HEK293 (cell line): ENCODE measurements around the gene CD2BP2.

Source experiments
- CTCF ChIA-PET: fragments of 350-600 bp; formaldehyde crosslinking; extraction: SDS; loops from one replicate; lab custom pipeline; 2021; ENCODE audit warnings: antibody characterized with exemption; lab: Yijun Ruan, JAX
- POLR2A ChIA-PET: fragments of 300-600 bp; formaldehyde crosslinking; extraction: SDS; loops from one replicate; lab custom pipeline; 2020; ENCODE audit warnings: antibody characterized with exemption, inconsistent platforms; lab: Yijun Ruan, JAX
- H3K27ac ChIP-seq: fragments of 200-500 bp; sonication (Bioruptor generic); 2 replicates; pipeline ENCODE4 v1.5.1; 2014; ENCODE audit warnings: low read depth, low read length, control low read depth, inconsistent platforms; ENCODE audit errors: extremely low read depth
- H3K36me3 ChIP-seq, 2 experiments: fragments of 200-500 bp in 1 of 2; sonication (Bioruptor generic) in 1 of 2; 1 replicate in 1 of 2; 2 replicates in 1 of 2; pipeline ENCODE4 v1.5.1; 2014 to 2017; ENCODE audit warnings: inconsistent platforms in 2 of 2, low read length in 2 of 2; ENCODE audit not compliant: control insufficient read depth in 2 of 2, insufficient read depth in 1 of 2
- H3K4me1 ChIP-seq: fragments of 200-500 bp; sonication (Bioruptor generic); 2 replicates; pipeline ENCODE4 v1.5.1; 2014; ENCODE audit warnings: mild to moderate bottlenecking, low read length, inconsistent platforms; ENCODE audit not compliant: control insufficient read depth, insufficient read depth
- H3K4me3 ChIP-seq: 2 replicates; pipeline ENCODE4 v1.5.1; 2011; ENCODE audit warnings: low read depth, mild to moderate bottlenecking, control low read depth, low read length, moderate library complexity
- H3K9me3 ChIP-seq: fragments of 200-500 bp; sonication (Bioruptor generic); 2 replicates; pipeline ENCODE4 v1.5.1; 2014; ENCODE audit warnings: low read depth, low read length, inconsistent platforms; ENCODE audit not compliant: control insufficient read depth, insufficient read depth
- GLIS1 ChIP-seq: fragments of 450-650 bp; formaldehyde crosslinking; IDR thresholded peaks from 2 replicates; pipeline ENCODE4 v1.5.1; 2016; ENCODE audit warnings: missing biosample characterization, missing genetic modification characterization
- GLIS2 ChIP-seq: fragments of 450-650 bp; formaldehyde crosslinking; IDR thresholded peaks from 2 replicates; pipeline ENCODE4 v1.5.1; 2016; ENCODE audit warnings: missing biosample characterization, missing genetic modification characterization
- IKZF3 ChIP-seq: fragments of 450-650 bp; IDR thresholded peaks from 2 replicates; pipeline ENCODE4 v1.5.0; 2018; ENCODE audit warnings: missing biosample characterization, mild to moderate bottlenecking, missing genetic modification characterization, moderate library complexity
- PRDM4 ChIP-seq: fragments of 450-650 bp; formaldehyde crosslinking; IDR thresholded peaks from 2 replicates; pipeline ENCODE4 v1.5.1; 2017; ENCODE audit warnings: missing biosample characterization, missing genetic modification characterization
- SCRT2 ChIP-seq: fragments of 450-650 bp; formaldehyde crosslinking; IDR thresholded peaks from 2 replicates; pipeline ENCODE4 v1.5.1; 2016; ENCODE audit warnings: missing biosample characterization, missing genetic modification characterization
- TRIM28 ChIP-seq: IDR thresholded peaks from 2 replicates; pipeline ENCODE4 v1.6.1; 2011; ENCODE audit warnings: low read length, control low read depth, borderline replicate concordance
- ZBTB11 ChIP-seq: fragments of 450-650 bp; formaldehyde crosslinking; conservative IDR thresholded peaks from 2 replicates; pipeline ENCODE4 v1.5.1; 2016; ENCODE audit warnings: low read depth, missing biosample characterization, missing genetic modification characterization
- ZBTB48 ChIP-seq: fragments of 450-650 bp; formaldehyde crosslinking; IDR thresholded peaks from 2 replicates; pipeline ENCODE4 v1.5.1; 2016; ENCODE audit warnings: missing biosample characterization, missing genetic modification characterization
- ZNF341 ChIP-seq: fragments of 450-650 bp; formaldehyde crosslinking; IDR thresholded peaks from 2 replicates; pipeline ENCODE4; 2016; ENCODE audit warnings: low read depth, missing biosample characterization, missing genetic modification characterization
- ZNF366 ChIP-seq: fragments of 450-650 bp; formaldehyde crosslinking; conservative IDR thresholded peaks from 2 replicates; pipeline ENCODE4 v1.5.1; 2016; ENCODE audit warnings: missing biosample characterization, missing genetic modification characterization
- ZNF398 ChIP-seq: fragments of 450-650 bp; formaldehyde crosslinking; IDR thresholded peaks from 2 replicates; pipeline ENCODE4 v1.5.1; 2017; ENCODE audit warnings: missing biosample characterization, missing genetic modification characterization
- ZNF423 ChIP-seq: fragments of 450-650 bp; formaldehyde crosslinking; IDR thresholded peaks from 2 replicates; pipeline ENCODE4 v1.5.1; 2016; ENCODE audit warnings: missing biosample characterization, missing genetic modification characterization
- ZNF449 ChIP-seq: fragments of 450-650 bp; formaldehyde crosslinking; IDR thresholded peaks from 2 replicates; pipeline ENCODE4 v1.5.1; 2017; ENCODE audit warnings: missing biosample characterization, mild to moderate bottlenecking, missing genetic modification characterization, moderate library complexity
- ZNF521 ChIP-seq: fragments of 450-650 bp; formaldehyde crosslinking; IDR thresholded peaks from 2 replicates; pipeline ENCODE4 v1.5.1; 2017; ENCODE audit warnings: missing biosample characterization, mild to moderate bottlenecking, missing genetic modification characterization
- ZNF600 ChIP-seq: fragments of 450-650 bp; formaldehyde crosslinking; IDR thresholded peaks from 2 replicates; pipeline ENCODE4 v1.5.1; 2016; ENCODE audit warnings: missing biosample characterization, missing genetic modification characterization
- TF ChIP-seq, protein P1 (sequence below): fragments of 450-650 bp; formaldehyde crosslinking; IDR thresholded peaks from 2 replicates; pipeline ENCODE4 v1.5.1; 2016; ENCODE audit warnings: missing biosample characterization, missing genetic modification characterization

CD2BP2 gene

GRCh38 chr16:30368122-30368791 is 13.1 kb upstream of the CD2BP2 start (continued):
- TF ChIP-seq ZNF449 (tag by site-specific recombination) (no peak), ZNF341 (tag by site-specific recombination) (0 out of 2 replicates have a peak, but pooled peaks have one; percentile 22), IKZF3 (peak; percentile 63), GLIS1 (tag by site-specific recombination) (peak; percentile 88), ZNF366 (peak; percentile 60; the same call in 1 of the 2 replicates), TRIM28 (peak; percentile 18; the same call in 1 of the 2 replicates), ZNF398 (tag by site-specific recombination) (peak; percentile 88), ZNF600 (peak; percentile 27; the same call in 1 of the 2 replicates), ZBTB48 (peak; percentile 80), GLIS2 (tag by site-specific recombination) (peak; percentile 56), ZNF521 (tag by site-specific recombination) (no peak)
- TF ChIP-seq, protein P1, sequence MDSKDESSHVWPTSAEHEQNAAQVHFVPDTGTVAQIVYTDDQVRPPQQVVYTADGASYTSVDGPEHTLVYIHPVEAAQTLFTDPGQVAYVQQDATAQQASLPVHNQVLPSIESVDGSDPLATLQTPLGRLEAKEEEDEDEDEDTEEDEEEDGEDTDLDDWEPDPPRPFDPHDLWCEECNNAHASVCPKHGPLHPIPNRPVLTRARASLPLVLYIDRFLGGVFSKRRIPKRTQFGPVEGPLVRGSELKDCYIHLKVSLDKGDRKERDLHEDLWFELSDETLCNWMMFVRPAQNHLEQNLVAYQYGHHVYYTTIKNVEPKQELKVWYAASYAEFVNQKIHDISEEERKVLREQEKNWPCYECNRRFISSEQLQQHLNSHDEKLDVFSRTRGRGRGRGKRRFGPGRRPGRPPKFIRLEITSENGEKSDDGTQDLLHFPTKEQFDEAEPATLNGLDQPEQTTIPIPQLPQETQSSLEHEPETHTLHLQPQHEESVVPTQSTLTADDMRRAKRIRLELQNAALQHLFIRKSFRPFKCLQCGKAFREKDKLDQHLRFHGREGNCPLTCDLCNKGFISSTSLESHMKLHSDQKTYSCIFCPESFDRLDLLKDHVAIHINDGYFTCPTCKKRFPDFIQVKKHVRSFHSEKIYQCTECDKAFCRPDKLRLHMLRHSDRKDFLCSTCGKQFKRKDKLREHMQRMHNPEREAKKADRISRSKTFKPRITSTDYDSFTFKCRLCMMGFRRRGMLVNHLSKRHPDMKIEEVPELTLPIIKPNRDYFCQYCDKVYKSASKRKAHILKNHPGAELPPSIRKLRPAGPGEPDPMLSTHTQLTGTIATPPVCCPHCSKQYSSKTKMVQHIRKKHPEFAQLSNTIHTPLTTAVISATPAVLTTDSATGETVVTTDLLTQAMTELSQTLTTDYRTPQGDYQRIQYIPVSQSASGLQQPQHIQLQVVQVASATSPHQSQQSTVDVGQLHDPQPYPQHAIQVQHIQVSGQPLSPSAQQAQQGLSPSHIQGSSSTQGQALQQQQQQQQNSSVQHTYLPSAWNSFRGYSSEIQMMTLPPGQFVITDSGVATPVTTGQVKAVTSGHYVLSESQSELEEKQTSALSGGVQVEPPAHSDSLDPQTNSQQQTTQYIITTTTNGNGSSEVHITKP (tag by site-specific recombination): peak; percentile 88

GRCh38 chr16:30367349-30368009 is 12.4 kb upstream of the CD2BP2 start:
- Histone ChIP-seq H3K4me3 (peak overlapping the region; percentile 74), H3K36me3 (peaks cover 19 to 48% of the 10 kb centered on the region in 2 experiments; a peak in 2 of 3 replicates), H3K27ac (no peak overlapping the region; the same call in 1 of the 2 replicates), H3K9me3 (no peaks in the 10 kb centered on the region), H3K4me1 (peaks cover 7% of the 10 kb centered on the region)
- POLR2A ChIA-PET: interaction anchor here (0.6 to 4.0 kb wide), 2 partner anchors 12 to 40 kb away, joined by 3 to 32 read pairs; partner anchors contain the start of genes CD2BP2 and ZNF771
- no peak for TF ChIP-seq ZNF423 (tag by site-specific recombination)
- TF ChIP-seq PRDM4 (tag by site-specific recombination): no peak
- 0 out of 2 replicates have a peak, but pooled peaks have one; percentile 26 for TF ChIP-seq ZBTB11
- TF ChIP-seq SCRT2 (tag by site-specific recombination): no peak
- CTCF ChIA-PET: interaction anchor here (0.6 to 1.1 kb wide), 2 partner anchors 9 to 12 kb away, joined by 3 read pairs; no protein-coding TSS in a partner anchor
